CD4-positive, alpha-beta T cell (primary cell): ENCODE measurements around the gene PPARG. TPM values are rescaled to one million over a fixed set of nuclear protein-coding genes. Genes with fewer than 3 reads are reported as not detected.

ENCODE experiments used
- ATAC-seq: fragments of 200-7000 bp; cut with Tn5 transposase; one replicate; pipeline ENCODE4 v1.10.0; 2022; ENCODE audit warnings: mild to moderate bottlenecking; ENCODE audit not compliant: poor library complexity
- CTCF ChIA-PET: fragments of 350-600 bp; sonication (Branson Sonifier 250); formaldehyde crosslinking; loops from one replicate; lab custom pipeline; 2021; ENCODE audit warnings: antibody characterized with exemption, inconsistent platforms; lab: Charles Lee
- POLR2A ChIA-PET: fragments of 350-600 bp; sonication (Branson Sonifier 250); formaldehyde crosslinking; loops from one replicate; lab custom pipeline; 2021; ENCODE audit warnings: antibody characterized with exemption, inconsistent platforms; lab: Charles Lee
- DNase-seq, 14 experiments: peaks; one replicate each; pipeline ENCODE4 v3.0.0-alpha.2; 2013 to 2020; ENCODE audit warnings: mixed read lengths in 2 of 14
- H3K27ac ChIP-seq, 2 donors: one replicate each; pipeline versions ENCODE4 v1.5.1 to v1.7.0; 2013; ENCODE audit warnings: low read length in 2 of 2, low read depth in 1 of 2, mild to moderate bottlenecking in 1 of 2
- H3K27me3 ChIP-seq, 2 experiments: 1 replicate in 1 of 2; 2 replicates in 1 of 2; pipeline versions ENCODE4 v1.6.1 to v1.7.0; 2013; ENCODE audit warnings: low read length in 2 of 2, control low read depth in 1 of 2, mild to moderate bottlenecking in 1 of 2, moderate library complexity in 1 of 2; ENCODE audit not compliant: insufficient read depth in 2 of 2, control insufficient read depth in 1 of 2
- H3K36me3 ChIP-seq: one replicate; pipeline ENCODE4 v1.6.1; 2013; ENCODE audit warnings: low read length, control low read depth; ENCODE audit not compliant: insufficient read depth
- H3K4me1 ChIP-seq: one replicate; pipeline ENCODE4 v1.6.1; 2013; ENCODE audit warnings: low read length, control low read depth; ENCODE audit not compliant: insufficient read depth
- H3K4me3 ChIP-seq: one replicate; pipeline ENCODE4 v1.5.1; 2013; ENCODE audit warnings: mild to moderate bottlenecking, low read length, moderate library complexity
- H3K9me3 ChIP-seq, 2 experiments: 1 replicate in 1 of 2; 2 replicates in 1 of 2; pipeline versions ENCODE4 v1.6.1 to v1.7.0; 2013; ENCODE audit warnings: low read length in 2 of 2, mild to moderate bottlenecking in 2 of 2, control low read depth in 1 of 2, moderate library complexity in 1 of 2; ENCODE audit not compliant: control insufficient read depth in 1 of 2, insufficient read depth in 1 of 2
- H3K27ac Mint-ChIP-seq: one replicate; pipeline ENCODE4 v1.8.0; 2020; ENCODE audit warnings: mixed read lengths
- H3K27me3 Mint-ChIP-seq: one replicate; pipeline ENCODE4 v1.8.0; 2021; ENCODE audit warnings: mixed read lengths
- H3K36me3 Mint-ChIP-seq: one replicate; pipeline ENCODE4 v1.8.0; 2021; ENCODE audit warnings: low read depth, mixed read lengths
- H3K4me1 Mint-ChIP-seq: one replicate; pipeline ENCODE4 v1.8.0; 2021; ENCODE audit warnings: low read depth, mixed read lengths
- H3K4me3 Mint-ChIP-seq: one replicate; pipeline ENCODE4 v1.8.0; 2020; ENCODE audit warnings: mild to moderate bottlenecking, mixed read lengths
- H3K9me3 Mint-ChIP-seq: one replicate; pipeline ENCODE4 v1.8.0; 2020; ENCODE audit warnings: mixed read lengths
- CTCF ChIP-seq: fragments of 200-600 bp; IDR thresholded peaks from one replicate; pipeline ENCODE4 v1.8.0; 2022; ENCODE audit warnings: antibody characterized with exemption, mild to moderate bottlenecking
- intact Hi-C, 2 experiments: fragments of 100-400 bp; cut with DNase I in 1 of 2; cut with micrococcal nuclease in 1 of 2; formaldehyde crosslinking; loops; one replicate each; pipeline versions ENCODE4 v1.15.1 to v1.9.0; 2023 to 2025; cut with DNase I, micrococcal nuclease
- total RNA-seq, 174 experiments: library from RNA in 2 of 174; stranded (reverse) in 2 of 174; gene quantifications; one replicate each; pipeline ENCODE4 v1.2.3 and lab custom pipeline; 2021 to 2026

The PPARG gene
- total RNA-seq, 2 experiments from 2014 or later: 0.27 to 0.75 TPM

- Mint-ChIP-seq H3K4me3 (no peak overlapping the region), H3K27ac (no peak overlapping the region)
Observed at GRCh38 chr3:12423918-12424630, 135.2 kb downstream of the PPARG start.

GRCh38 chr3:12424635-12425319, 135.9 kb downstream of the PPARG start:
- H3K4me3 Mint-ChIP-seq: no peak overlapping the region
- H3K27me3 Mint-ChIP-seq: peaks cover 13% of the 10 kb centered on the region
- Histone ChIP-seq H3K9me3 (no peaks in the 10 kb centered on the region), H3K4me3 (no peak overlapping the region), H3K36me3 (no peaks in the 10 kb centered on the region), H3K4me1 (peaks cover 2% of the 10 kb centered on the region), H3K27me3 (no peaks in the 10 kb centered on the region), H3K27ac (no peak overlapping the region)
- H3K4me1 Mint-ChIP-seq: no peaks in the 10 kb centered on the region
- no peak overlapping the region for H3K27ac Mint-ChIP-seq
- TF ChIP-seq CTCF: no peak
- H3K36me3 Mint-ChIP-seq: no peaks in the 10 kb centered on the region
- ATAC-seq (no peak), DNase-seq (no peak)
- ChIA-PET POLR2A (no interaction called here), CTCF (no interaction called here)
- intact Hi-C loops: no loop called here
- no peaks in the 10 kb centered on the region for H3K9me3 Mint-ChIP-seq

More at GRCh38 chr3:12423918-12424630, 135.2 kb downstream of the PPARG start:
- no peaks in the 10 kb centered on the region for H3K9me3 ChIP-seq
- ChIA-PET POLR2A (no interaction called here), CTCF (no interaction called here)
- Mint-ChIP-seq H3K9me3 (no peaks in the 10 kb centered on the region), H3K27me3 (peaks cover 13% of the 10 kb centered on the region), H3K36me3 (no peaks in the 10 kb centered on the region), H3K4me1 (no peaks in the 10 kb centered on the region)
- no peaks in the 10 kb centered on the region for H3K27me3 ChIP-seq
- DNase-seq: no peak
- intact Hi-C loops: no loop called here
- no peak overlapping the region for H3K4me3 ChIP-seq
- ATAC-seq: no peak
- H3K36me3 ChIP-seq: no peaks in the 10 kb centered on the region
- no peak for TF ChIP-seq CTCF
- H3K27ac ChIP-seq: no peak overlapping the region
- H3K4me1 ChIP-seq: peaks cover 2% of the 10 kb centered on the region

- peaks cover 13% of the 10 kb centered on the region for H3K27me3 Mint-ChIP-seq
- ChIA-PET POLR2A (interaction anchor here (0.7 kb wide), 1 partner anchor 1114 kb away, joined by 4 read pairs; no protein-coding TSS in a partner anchor), CTCF (no interaction called here)
- no peaks in the 10 kb centered on the region for H3K9me3 Mint-ChIP-seq
- Histone ChIP-seq H3K4me3 (no peak overlapping the region), H3K36me3 (no peaks in the 10 kb centered on the region), H3K27ac (no peak overlapping the region), H3K4me1 (peaks cover 2% of the 10 kb centered on the region), H3K27me3 (no peaks in the 10 kb centered on the region), H3K9me3 (no peaks in the 10 kb centered on the region)
- no peak for TF ChIP-seq CTCF
- H3K27ac Mint-ChIP-seq: no peak overlapping the region
- ATAC-seq (no peak), DNase-seq (no peak)
- no peaks in the 10 kb centered on the region for H3K36me3 Mint-ChIP-seq
- no peaks in the 10 kb centered on the region for H3K4me1 Mint-ChIP-seq
- no peak overlapping the region for H3K4me3 Mint-ChIP-seq
- intact Hi-C loops: no loop called here
Observed at GRCh38 chr3:12425850-12426579, 137.1 kb downstream of the PPARG start.
